Posterior vena cava (tissue), 2 donors: Measurements from ENCODE around the gene NR2F1-AS1. TPM values are rescaled to one million over a fixed set of nuclear protein-coding genes. Genes with fewer than 3 reads are reported as not detected.

Experiments used
- DNase-seq: peaks from one replicate; pipeline ENCODE4 v3.0.0-alpha.2; 2020; ENCODE audit warnings: low spot score
- intact Hi-C, 2 donors: fragments of 100-400 bp; cut with DNase I; formaldehyde crosslinking; loops; one replicate each; pipeline versions ENCODE4 v1.14.1 to v1.14.2; 2022 to 2023
- long read RNA-seq, 2 donors: library from polyadenylated mRNA; unstranded; transcript quantifications; one replicate each; pipeline ENCODE4 v2.0.0, GENCODE V29; 2020 to 2021
- total RNA-seq, 2 donors: library from RNA; stranded (reverse); fragmentation: NEBNext Ultra II Directional; extraction: Animal tissue kit (Norgen Biotek cat#: 25700); gene quantifications; one replicate each; pipeline ENCODE4 v1.2.1, GENCODE V29; 2021
- donor health status: DM: yes; HTN: yes; CAD: no.
- donor health status: DM: yes; HTN: yes; CAD: no.

NR2F1-AS1 gene
- 10 to 100 TPM; 19.7 to 25.6 TPM for total RNA-seq
- long read RNA-seq, donor 1, partial matches to known transcripts, result 0 of 10 reads
- long read RNA-seq, donor 1, other reads (novel, unspliced or antisense), result 9 of 10 reads
- long read RNA-seq, donor 2, partial matches to known transcripts, result 0 of 28 reads
- long read RNA-seq, donor 2, other reads (novel, unspliced or antisense), result 23 of 28 reads

- intact Hi-C loops, result no loop called here
- no peak for DNase-seq
Observed at GRCh38 chr5:93580927-93581445, at the start of gene NR2F1-AS1. NR2F1-AS1 (minus strand) TSS chr5:93581219.

GRCh38 chr5:93626801-93627200, 45.8 kb upstream of the NR2F1-AS1 start:
- intact Hi-C loops, result no loop called here
- DNase-seq, result no peak

- intact Hi-C loops, result no loop called here
- no peak for DNase-seq
Observed at GRCh38 chr5:93623153-93623552, 42.1 kb upstream of the NR2F1-AS1 start.

GRCh38 chr5:93622240-93622885, 41.3 kb upstream of the NR2F1-AS1 start:
- intact Hi-C loops, result no loop called here
- DNase-seq, result no peak

- DNase-seq, result peak; percentile 93
- intact Hi-C loops, result no loop called here
Observed at GRCh38 chr5:93621327-93621798, 40.3 kb upstream of the NR2F1-AS1 start.

- DNase-seq, result peak; percentile 92
- intact Hi-C loops, result no loop called here
Observed at GRCh38 chr5:93620487-93621326, 39.7 kb upstream of the NR2F1-AS1 start.

GRCh38 chr5:93616538-93617174, 35.6 kb upstream of the NR2F1-AS1 start:
- intact Hi-C loops, result no loop called here
- no peak for DNase-seq

- DNase-seq, result no peak
- intact Hi-C loops, result no loop called here
Observed at GRCh38 chr5:93612855-93613243, 31.8 kb upstream of the NR2F1-AS1 start.

- intact Hi-C loops, result no loop called here
- no peak for DNase-seq
Observed at GRCh38 chr5:93611976-93612854, 31.2 kb upstream of the NR2F1-AS1 start.

GRCh38 chr5:93611273-93611975, 30.4 kb upstream of the NR2F1-AS1 start:
- intact Hi-C loops, result no loop called here

GRCh38 chr5:93610581-93611272, 29.7 kb upstream of the NR2F1-AS1 start:
- intact Hi-C loops, result no loop called here
- DNase-seq, result no peak

More at GRCh38 chr5:93611273-93611975, 30.4 kb upstream of the NR2F1-AS1 start:
- no peak for DNase-seq

- intact Hi-C loops, result no loop called here
- no peak for DNase-seq
Observed at GRCh38 chr5:93609762-93610161, 28.7 kb upstream of the NR2F1-AS1 start.

- intact Hi-C loops, result no loop called here
- no peak for DNase-seq
Observed at GRCh38 chr5:93608855-93609254, 27.8 kb upstream of the NR2F1-AS1 start.

GRCh38 chr5:93607367-93608258, 26.6 kb upstream of the NR2F1-AS1 start:
- intact Hi-C loops, result no loop called here
- DNase-seq, result no peak

- DNase-seq, result no peak
- intact Hi-C loops, result no loop called here
Observed at GRCh38 chr5:93606382-93606752, 25.3 kb upstream of the NR2F1-AS1 start.

GRCh38 chr5:93604644-93605515, 23.9 kb upstream of the NR2F1-AS1 start:
- DNase-seq, result no peak
- intact Hi-C loops, result no loop called here
